ENCODE results near the gene ZDHHC8.

DNA sequence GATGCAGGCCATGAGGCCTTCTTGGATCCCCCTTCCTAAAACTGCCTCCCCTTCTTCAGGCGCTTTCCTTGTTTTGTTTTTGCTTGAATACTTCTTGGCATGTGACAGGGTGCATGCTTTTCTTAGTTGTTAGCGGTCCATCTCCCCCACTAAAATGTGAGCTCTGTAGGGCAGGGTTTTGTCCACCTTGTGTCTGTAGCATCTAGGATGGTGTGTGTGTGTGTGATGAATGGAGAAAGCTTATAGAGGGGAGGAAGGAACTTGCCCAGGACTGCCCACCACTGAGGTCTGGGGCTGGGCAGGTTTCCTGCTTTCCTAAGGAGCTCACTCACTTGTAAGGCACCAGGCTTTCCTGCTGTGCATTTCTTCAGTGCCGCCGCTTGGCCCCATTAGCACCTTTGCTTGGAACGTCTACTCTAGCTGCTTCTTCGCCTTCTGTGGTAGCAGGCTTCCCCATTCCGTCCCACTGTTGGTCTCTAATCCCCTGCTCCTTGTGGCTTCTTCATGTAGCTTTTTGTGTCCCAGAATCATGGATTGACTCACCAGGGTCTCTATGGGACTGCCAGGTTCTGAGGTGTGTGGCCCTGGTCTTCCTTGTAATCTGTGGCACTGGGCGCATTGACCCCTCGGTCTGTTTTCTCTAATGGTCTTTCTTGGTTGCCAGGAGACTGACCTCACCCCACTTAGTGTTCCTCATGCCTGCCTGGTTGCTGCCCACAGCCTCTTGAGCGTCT, 48.3 kb upstream of the ZDHHC8 start:
- TF ChIP-seq, protein P1, sequence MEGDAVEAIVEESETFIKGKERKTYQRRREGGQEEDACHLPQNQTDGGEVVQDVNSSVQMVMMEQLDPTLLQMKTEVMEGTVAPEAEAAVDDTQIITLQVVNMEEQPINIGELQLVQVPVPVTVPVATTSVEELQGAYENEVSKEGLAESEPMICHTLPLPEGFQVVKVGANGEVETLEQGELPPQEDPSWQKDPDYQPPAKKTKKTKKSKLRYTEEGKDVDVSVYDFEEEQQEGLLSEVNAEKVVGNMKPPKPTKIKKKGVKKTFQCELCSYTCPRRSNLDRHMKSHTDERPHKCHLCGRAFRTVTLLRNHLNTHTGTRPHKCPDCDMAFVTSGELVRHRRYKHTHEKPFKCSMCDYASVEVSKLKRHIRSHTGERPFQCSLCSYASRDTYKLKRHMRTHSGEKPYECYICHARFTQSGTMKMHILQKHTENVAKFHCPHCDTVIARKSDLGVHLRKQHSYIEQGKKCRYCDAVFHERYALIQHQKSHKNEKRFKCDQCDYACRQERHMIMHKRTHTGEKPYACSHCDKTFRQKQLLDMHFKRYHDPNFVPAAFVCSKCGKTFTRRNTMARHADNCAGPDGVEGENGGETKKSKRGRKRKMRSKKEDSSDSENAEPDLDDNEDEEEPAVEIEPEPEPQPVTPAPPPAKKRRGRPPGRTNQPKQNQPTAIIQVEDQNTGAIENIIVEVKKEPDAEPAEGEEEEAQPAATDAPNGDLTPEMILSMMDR (IDR thresholded peaks at IDR 0.05; ENCODE audit: poor library complexity): no peak
- no peak for TF ChIP-seq EZH2phosphoT487 (IDR thresholded peaks at IDR 0.05; ENCODE audit: low read depth, severe bottlenecking, unreplicated experiment)

Measured in hepatocyte (in vitro differentiated cells).